ENCODE results near the gene PBX1.

GRCh38 chr1:164648636-164649035 lies 89.7 kb downstream of the PBX1 start:
- TF ChIP-seq CTCF (optimal IDR thresholded peaks at IDR 0.05 in 1 of 3, IDR thresholded peaks at IDR 0.05 in 1 of 3, conservative IDR thresholded peaks at IDR 0.05 in 1 of 3; ENCODE audit: extremely low read depth in 1 of 3, insufficient read depth in 2 of 3, low read length in 3 of 3) (no peak), EZH2 (IDR thresholded peaks at IDR 0.05; ENCODE audit: low read length) (no peak)
